HL-60 (cell line): ENCODE results near the gene SCIN.

Source experiments
- DNase-seq, 2 experiments: peaks; one replicate each; pipeline ENCODE4 v3.0.0-alpha.2; 2010 to 2020; ENCODE audit warnings: low read depth in 1 of 2, low spot score in 1 of 2
- H3K27ac ChIP-seq: fragments of 250-450 bp; sonication (Bioruptor Pico); replicated peaks from 2 replicates; pipeline ENCODE4 v1.5.1; 2020; ENCODE audit warnings: mild to moderate bottlenecking, moderate library complexity
- H3K27me3 ChIP-seq: fragments of 250-450 bp; sonication (Bioruptor Pico); 2 replicates; pipeline ENCODE4 v1.5.1; 2021; ENCODE audit warnings: mild to moderate bottlenecking, moderate library complexity; ENCODE audit not compliant: insufficient read depth, poor library complexity, severe bottlenecking
- H3K4me3 ChIP-seq: replicated peaks from 2 replicates; pipeline ENCODE4 v1.5.1; 2011; ENCODE audit warnings: mild to moderate bottlenecking, control low read depth, low read length; ENCODE audit not compliant: insufficient read depth
- CTCF ChIP-seq: IDR thresholded peaks from one replicate; pipeline ENCODE4 v1.5.1; 2011; ENCODE audit warnings: low read length, control low read depth, inconsistent platforms; ENCODE audit not compliant: insufficient read depth
- GABPA ChIP-seq: IDR thresholded peaks from 2 replicates; pipeline ENCODE4 v1.6.1; 2012; ENCODE audit warnings: low read depth
- POLR2AphosphoS5 ChIP-seq: IDR thresholded peaks from 2 replicates; pipeline ENCODE4 v1.6.1; 2012; ENCODE audit warnings: low read depth
- REST ChIP-seq: IDR thresholded peaks from 2 replicates; pipeline ENCODE4 v1.6.1; 2012; ENCODE audit warnings: low read depth; ENCODE audit not compliant: insufficient replicate concordance
- SPI1 ChIP-seq: IDR thresholded peaks from 2 replicates; pipeline ENCODE4 v1.6.1; 2012; ENCODE audit warnings: low read depth, mild to moderate bottlenecking, borderline replicate concordance

SCIN gene

GRCh38 chr7:12552876-12553275 lies 17.6 kb upstream of the SCIN start:
- H3K4me3 ChIP-seq, result no peak overlapping the region
- peak overlapping the region; percentile 65 for H3K27ac ChIP-seq
- no peak for TF ChIP-seq REST
- TF ChIP-seq POLR2AphosphoS5, result no peak
- no peak for TF ChIP-seq SPI1
- peak in 1 of 2 experiments; percentile 38 for DNase-seq
- no peaks in the 10 kb centered on the region for H3K27me3 ChIP-seq

- no peak overlapping the region for H3K4me3 ChIP-seq
- H3K27me3 ChIP-seq, result no peaks in the 10 kb centered on the region
- no peak for TF ChIP-seq CTCF
- TF ChIP-seq POLR2AphosphoS5, result no peak
- no peak for TF ChIP-seq GABPA
- no peak for TF ChIP-seq REST
- TF ChIP-seq SPI1, result no peak
- DNase-seq, result peak; percentile 49 to 96
- peak overlapping the region; percentile 65 for H3K27ac ChIP-seq
Measured at GRCh38 chr7:12553416-12553815, 17.1 kb upstream of the SCIN start.

- H3K27ac ChIP-seq, result peak overlapping the region; percentile 65
- no peak for DNase-seq
- H3K4me3 ChIP-seq, result no peak overlapping the region
- no peaks in the 10 kb centered on the region for H3K27me3 ChIP-seq
- TF ChIP-seq CTCF (no peak), GABPA (no peak), REST (no peak), SPI1 (no peak), POLR2AphosphoS5 (no peak)
Measured at GRCh38 chr7:12554351-12554750, 16.2 kb upstream of the SCIN start.
